Liver (tissue), 3 donors: ENCODE data around the gene EXOSC6.
"Not testable (repeated sequence)": the region's sequence is repeated elsewhere in the genome, so short reads cannot be mapped to it uniquely, and the experiment has no call there.

ENCODE experiments used
- ATF3 ChIP-seq: IDR thresholded peaks from 2 replicates; pipeline ENCODE4 v1.6.1; 2016; ENCODE audit warnings: antibody characterized with exemption
- CTCF ChIP-seq: fragments of 150-350 bp; IDR thresholded peaks from 2 replicates; pipeline ENCODE4 v1.5.1; 2017; ENCODE audit warnings: improper control_type of control experiment, low read depth, low read length; ENCODE audit not compliant: missing input control
- EGR1 ChIP-seq, 2 donors: IDR thresholded peaks; 2 replicates each; pipeline ENCODE4 v1.6.1; 2016 to 2018; ENCODE audit warnings: antibody characterized with exemption in 2 of 2, low read depth in 2 of 2
- HNF4G ChIP-seq: IDR thresholded peaks from 2 replicates; pipeline ENCODE4 v1.6.1; 2016; ENCODE audit warnings: antibody characterized with exemption
- MAX ChIP-seq: IDR thresholded peaks from 2 replicates; pipeline ENCODE4 v1.6.1; 2016; ENCODE audit warnings: antibody characterized with exemption
- RAD21 ChIP-seq, 2 donors: IDR thresholded peaks; 2 replicates each; pipeline ENCODE4 v1.6.1; 2016; ENCODE audit warnings: antibody characterized with exemption in 2 of 2, mild to moderate bottlenecking in 2 of 2
- REST ChIP-seq: IDR thresholded peaks from 2 replicates; pipeline ENCODE4 v1.6.1; 2016; ENCODE audit warnings: antibody characterized with exemption, mild to moderate bottlenecking
- YY1 ChIP-seq: IDR thresholded peaks from 2 replicates; pipeline ENCODE4 v1.6.1; 2016; ENCODE audit warnings: antibody characterized with exemption, mild to moderate bottlenecking
- donor health status: healthy.
- donor health status: healthy.

GRCh38 chr16:70218586-70218985 is 33.2 kb downstream of the EXOSC6 start:
- not testable (repeated sequence) for TF ChIP-seq RAD21 (IDR thresholded peaks at IDR 0.05); EGR1 (IDR thresholded peaks at IDR 0.05; ENCODE audit: low read depth in 2 of 2); HNF4G; REST; CTCF; YY1; ATF3; MAX
